ENCODE results near the gene SPP1. TPM values are rescaled to one million over a fixed set of nuclear protein-coding genes. Genes with fewer than 3 reads are reported as not detected.

Gene SPP1
- total RNA-seq, 1 experiment from 2014 or later = not detected

GRCh38 chr4:88008743-88009171 is 33.2 kb downstream of the SPP1 start:
- Histone ChIP-seq H3K27ac (ENCODE audit: low read length) (no peak overlapping the region), H2AFZ (ENCODE audit: low read length) (peak overlapping the region; percentile 74; the same call in 1 of the 2 replicates), H3K4me1 (ENCODE audit: insufficient read depth, low read length) (peaks cover 16% of the 10 kb centered on the region), H4K20me1 (ENCODE audit: low read length) (no peaks in the 10 kb centered on the region), H3K36me3 (ENCODE audit: low read depth, low read length) (no peaks in the 10 kb centered on the region), H3K9ac (ENCODE audit: low read length) (peak overlapping the region; percentile 56), H3K9me3 (ENCODE audit: low read length) (no peaks in the 10 kb centered on the region), H3K27me3 (ENCODE audit: low read length) (no peaks in the 10 kb centered on the region), H3K4me2 (ENCODE audit: low read length) (peak overlapping the region; percentile 90), H3K79me2 (ENCODE audit: low read length) (peaks cover 58% of the 10 kb centered on the region), H3K4me3 (ENCODE audit: low read length) (peak overlapping the region; percentile 92), H3F3A (ENCODE audit: low read length, unreplicated experiment) (no peaks in the 10 kb centered on the region), H3K9me2 (replicated peaks; ENCODE audit: low read length) (no peaks in the 10 kb centered on the region)
- ChIA-PET POLR2A (ENCODE audit: unreplicated experiment) (no interaction called here), CTCF (no interaction called here)
- DNase-seq (peak; percentile 4), ATAC-seq (no peak; the same call in 1 of the 2 replicates)
- TSS peak; percentile 47 for BruUV-seq (replicated peaks)
- intact Hi-C loops (cut with micrococcal nuclease) = no loop called here
- TF ChIP-seq EZH2phosphoT487 (IDR thresholded peaks at IDR 0.05; ENCODE audit: borderline replicate concordance, low read length) (no peak), EZH2 (IDR thresholded peaks at IDR 0.05; ENCODE audit: low read length, unreplicated experiment) (no peak), CTCF (conservative IDR thresholded peaks at IDR 0.05; ENCODE audit: low read depth, low read length) (no peak)

GRCh38 chr4:88009871-88010270 is 34.4 kb downstream of the SPP1 start:
- BruUV-seq (replicated peaks) = no TSS peak
- no peaks in the 10 kb centered on the region for H3K36me3 ChIP-seq (ENCODE audit: low read depth, low read length)
- H3K79me2 ChIP-seq (ENCODE audit: low read length) = peaks cover 68% of the 10 kb centered on the region
- H4K20me1 ChIP-seq (ENCODE audit: low read length) = no peaks in the 10 kb centered on the region
- no peak for DNase-seq
- no peaks in the 10 kb centered on the region for H3F3A ChIP-seq (ENCODE audit: low read length, unreplicated experiment)
- H2AFZ ChIP-seq (ENCODE audit: low read length) = no peak overlapping the region
- no peak for ATAC-seq
- intact Hi-C loops (cut with micrococcal nuclease) = no loop called here
- ChIA-PET POLR2A (ENCODE audit: unreplicated experiment) (interaction anchor here (0.5 kb wide), 2 partner anchors 18 to 407 kb away, joined by 3 to 7 read pairs; no protein-coding TSS in a partner anchor), CTCF (interaction anchor here (0.6 kb wide), 1 partner anchor 24 kb away, joined by 7 read pairs; no protein-coding TSS in a partner anchor)
- peak overlapping the region; percentile 90 for H3K4me2 ChIP-seq (ENCODE audit: low read length)
- H3K27me3 ChIP-seq (ENCODE audit: low read length) = no peaks in the 10 kb centered on the region
- no peak for TF ChIP-seq CTCF (conservative IDR thresholded peaks at IDR 0.05; ENCODE audit: low read depth, low read length)
- no peak for TF ChIP-seq EZH2phosphoT487 (IDR thresholded peaks at IDR 0.05; ENCODE audit: borderline replicate concordance, low read length)
- no peak for TF ChIP-seq EZH2 (IDR thresholded peaks at IDR 0.05; ENCODE audit: low read length, unreplicated experiment)
- peaks cover 16% of the 10 kb centered on the region for H3K4me1 ChIP-seq (ENCODE audit: insufficient read depth, low read length)
- no peaks in the 10 kb centered on the region for H3K9me2 ChIP-seq (replicated peaks; ENCODE audit: low read length)
- no peaks in the 10 kb centered on the region for H3K9me3 ChIP-seq (ENCODE audit: low read length)
- H3K9ac ChIP-seq (ENCODE audit: low read length) = no peak overlapping the region; the same call in 1 of the 2 replicates
- H3K27ac ChIP-seq (ENCODE audit: low read length) = no peak overlapping the region
- peak overlapping the region; percentile 92; the same call in 1 of the 2 replicates for H3K4me3 ChIP-seq (ENCODE audit: low read length)

- no peak for TF ChIP-seq CTCF (conservative IDR thresholded peaks at IDR 0.05; ENCODE audit: low read depth, low read length)
- TF ChIP-seq EZH2 (IDR thresholded peaks at IDR 0.05; ENCODE audit: low read length, unreplicated experiment) = no peak
- TF ChIP-seq EZH2phosphoT487 (IDR thresholded peaks at IDR 0.05; ENCODE audit: borderline replicate concordance, low read length) = no peak
- Histone ChIP-seq H3K27me3 (ENCODE audit: low read length) (no peaks in the 10 kb centered on the region), H3K4me1 (ENCODE audit: insufficient read depth, low read length) (peaks cover 16% of the 10 kb centered on the region), H3K9me2 (replicated peaks; ENCODE audit: low read length) (no peaks in the 10 kb centered on the region), H3K9ac (ENCODE audit: low read length) (no peak overlapping the region), H2AFZ (ENCODE audit: low read length) (no peak overlapping the region), H3K4me3 (ENCODE audit: low read length) (peak overlapping the region; percentile 92; the same call in 1 of the 2 replicates), H3K36me3 (ENCODE audit: low read depth, low read length) (no peaks in the 10 kb centered on the region), H3K9me3 (ENCODE audit: low read length) (no peaks in the 10 kb centered on the region), H3K27ac (ENCODE audit: low read length) (no peak overlapping the region), H4K20me1 (ENCODE audit: low read length) (no peaks in the 10 kb centered on the region), H3K4me2 (ENCODE audit: low read length) (peak overlapping the region; percentile 90), H3K79me2 (ENCODE audit: low read length) (peaks cover 73% of the 10 kb centered on the region), H3F3A (ENCODE audit: low read length, unreplicated experiment) (no peaks in the 10 kb centered on the region)
- ATAC-seq = no peak
- POLR2A ChIA-PET (ENCODE audit: unreplicated experiment) = no interaction called here
- no TSS peak for BruUV-seq (replicated peaks)
- intact Hi-C loops (cut with micrococcal nuclease) = no loop called here
- DNase-seq = no peak
- CTCF ChIA-PET = no interaction called here
These were observed 35.5 kb downstream of the SPP1 start for GRCh38 chr4:88010966-88011365.
